AG20443 (cell line): ENCODE data around the gene GMDS.

ENCODE experiments used
- DNase-seq: peaks from one replicate; pipeline ENCODE4 v3.0.0; 2012; ENCODE audit warnings: low spot score, mixed read lengths

The GMDS gene

DNA sequence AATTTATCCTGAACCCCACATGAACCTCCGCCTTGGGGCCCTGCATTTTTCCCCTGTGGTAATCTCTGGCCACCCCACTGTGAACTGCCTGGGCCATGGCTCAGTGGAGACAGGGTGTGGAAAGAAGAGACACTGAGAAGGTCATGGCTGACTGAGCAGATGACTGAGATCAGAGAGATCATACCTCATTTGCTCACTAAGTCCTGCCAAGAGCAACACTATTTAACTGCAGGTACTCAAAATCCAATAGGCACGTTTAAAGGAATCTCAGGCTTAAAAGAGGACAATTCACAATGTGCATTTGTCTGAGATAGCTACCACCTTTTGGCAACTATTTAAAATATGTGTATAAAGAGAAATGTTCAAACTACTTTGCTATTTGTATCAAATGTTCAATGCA lies 305.0 kb downstream of the GMDS start:
- DNase-seq = no peak

DNA sequence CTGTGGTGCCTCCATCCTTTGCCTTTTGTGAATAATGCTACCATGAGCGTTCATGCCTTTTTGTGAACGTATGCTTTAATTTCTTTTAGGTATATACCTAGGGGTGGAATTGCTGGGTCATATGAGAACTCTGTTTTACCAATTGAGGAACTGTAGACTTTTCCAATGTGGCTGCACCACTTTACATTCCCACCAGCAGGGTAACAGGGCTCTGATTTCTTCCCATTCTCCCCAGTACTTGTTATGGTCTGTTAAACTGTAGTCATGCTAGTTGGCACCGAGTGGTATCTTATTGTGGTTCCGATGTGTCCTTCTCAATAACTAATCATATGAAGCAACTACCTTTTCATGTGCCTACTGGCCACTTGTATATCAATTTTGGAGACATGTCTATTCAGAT lies 312.1 kb downstream of the GMDS start:
- no peak for DNase-seq

DNA sequence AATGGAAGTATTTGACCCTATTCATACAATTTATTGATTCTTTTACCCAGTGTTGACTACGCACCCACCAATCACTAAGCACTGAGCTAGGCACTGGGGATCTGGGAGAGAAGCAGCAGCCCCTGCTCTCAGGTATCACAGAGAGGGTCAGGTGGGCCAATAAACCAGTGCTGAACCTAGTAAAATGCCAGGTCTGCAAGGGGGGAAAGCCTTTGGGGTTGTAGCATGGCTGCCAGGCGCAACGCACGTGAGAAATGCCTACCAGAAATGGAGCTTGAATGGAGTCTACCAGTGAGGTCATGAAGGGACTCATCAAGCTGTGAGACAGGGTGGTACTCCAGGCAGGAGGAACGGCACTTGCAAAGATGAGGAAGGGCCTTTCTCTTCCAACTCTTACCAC lies 313.6 kb downstream of the GMDS start:
- DNase-seq = no peak

DNA sequence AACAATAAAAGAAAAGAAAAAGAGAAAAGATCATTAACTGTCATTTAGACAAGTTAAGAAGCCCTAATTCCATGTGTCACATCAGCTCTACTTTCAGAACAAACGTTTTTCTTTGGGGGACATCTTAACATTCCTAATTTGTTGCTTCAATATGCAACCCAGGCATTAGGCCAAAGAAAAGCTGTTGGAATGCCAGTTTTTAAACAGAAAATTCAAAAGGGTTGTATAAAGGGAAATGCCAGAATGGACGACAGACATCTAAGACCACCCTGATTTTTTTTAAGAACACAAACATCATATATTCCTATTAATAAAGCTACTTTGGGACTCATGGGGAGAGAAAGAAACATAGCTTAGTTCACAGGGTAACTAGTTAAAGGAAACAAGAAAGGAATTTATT lies 315.0 kb downstream of the GMDS start:
- no peak for DNase-seq

DNA sequence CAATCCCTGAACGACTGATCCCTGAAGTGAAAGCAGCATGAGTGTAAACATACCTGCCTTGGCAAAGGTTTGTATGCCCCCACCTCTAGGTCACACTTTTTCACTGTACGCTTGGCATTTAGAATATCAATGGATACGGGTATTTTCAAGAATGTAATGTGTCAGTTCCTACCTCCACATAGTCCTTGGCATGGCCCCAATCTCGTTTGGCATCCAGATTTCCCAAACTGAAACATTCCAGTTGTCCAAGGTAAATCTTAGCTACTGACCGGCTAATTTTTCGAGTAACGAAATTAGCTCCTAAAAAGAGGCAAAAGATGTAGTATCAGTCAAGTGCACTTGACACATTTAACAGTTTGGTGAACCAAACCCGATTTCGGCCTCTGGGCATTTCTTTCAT lies 315.5 kb downstream of the GMDS start:
- no peak for DNase-seq

DNA sequence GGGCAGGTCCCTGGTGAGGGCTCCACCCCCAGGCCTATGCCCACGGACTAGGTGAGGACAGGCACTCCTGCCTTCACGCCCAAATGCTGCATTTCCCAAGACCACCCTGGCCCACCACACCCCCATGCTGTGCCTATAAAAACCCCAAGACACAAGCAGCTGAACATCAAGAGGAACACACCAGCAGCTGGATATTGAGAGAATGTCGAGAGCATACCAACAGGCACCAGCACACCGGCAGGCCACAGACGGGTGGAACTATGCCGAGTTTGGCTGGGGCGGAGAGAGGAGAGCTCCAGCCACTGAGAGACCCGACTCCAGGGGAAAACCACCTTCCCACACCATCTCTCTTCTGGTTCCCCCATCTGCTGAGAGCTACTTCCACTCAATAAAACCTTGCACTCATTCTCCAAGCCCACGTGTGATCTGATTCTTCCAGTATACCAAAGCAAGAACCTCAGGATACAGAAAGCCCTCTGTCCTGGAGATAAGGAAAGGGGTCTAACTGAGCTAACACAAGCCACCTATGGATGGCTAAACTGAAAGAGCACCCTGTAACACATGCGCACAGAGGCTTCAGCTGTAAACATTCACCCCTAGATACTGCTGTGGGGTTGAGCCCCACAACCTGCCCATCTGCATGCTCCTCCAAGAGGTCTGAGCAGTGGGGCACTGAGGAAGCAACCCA lies 319.5 kb downstream of the GMDS start:
- DNase-seq = no peak

DNA sequence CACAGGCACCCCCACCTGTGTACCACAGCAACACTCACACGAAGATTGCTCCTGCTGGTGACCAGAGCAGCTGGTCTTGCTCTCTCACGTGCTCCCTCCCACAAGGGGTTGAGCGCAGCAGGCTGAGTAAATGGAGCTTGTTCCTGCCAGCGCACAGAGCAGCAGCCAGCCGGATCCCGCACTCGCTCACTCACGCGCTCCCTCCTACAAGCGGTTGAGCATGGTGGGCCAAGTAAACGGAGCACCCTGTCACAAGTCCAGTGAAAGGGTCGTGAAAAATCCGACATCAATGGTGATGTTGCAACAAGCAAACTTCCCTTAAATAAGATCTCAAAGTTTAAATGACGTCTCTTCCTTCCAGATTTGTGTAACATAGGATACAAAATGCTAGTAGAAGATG lies 322.0 kb downstream of the GMDS start:
- DNase-seq = no peak

DNA sequence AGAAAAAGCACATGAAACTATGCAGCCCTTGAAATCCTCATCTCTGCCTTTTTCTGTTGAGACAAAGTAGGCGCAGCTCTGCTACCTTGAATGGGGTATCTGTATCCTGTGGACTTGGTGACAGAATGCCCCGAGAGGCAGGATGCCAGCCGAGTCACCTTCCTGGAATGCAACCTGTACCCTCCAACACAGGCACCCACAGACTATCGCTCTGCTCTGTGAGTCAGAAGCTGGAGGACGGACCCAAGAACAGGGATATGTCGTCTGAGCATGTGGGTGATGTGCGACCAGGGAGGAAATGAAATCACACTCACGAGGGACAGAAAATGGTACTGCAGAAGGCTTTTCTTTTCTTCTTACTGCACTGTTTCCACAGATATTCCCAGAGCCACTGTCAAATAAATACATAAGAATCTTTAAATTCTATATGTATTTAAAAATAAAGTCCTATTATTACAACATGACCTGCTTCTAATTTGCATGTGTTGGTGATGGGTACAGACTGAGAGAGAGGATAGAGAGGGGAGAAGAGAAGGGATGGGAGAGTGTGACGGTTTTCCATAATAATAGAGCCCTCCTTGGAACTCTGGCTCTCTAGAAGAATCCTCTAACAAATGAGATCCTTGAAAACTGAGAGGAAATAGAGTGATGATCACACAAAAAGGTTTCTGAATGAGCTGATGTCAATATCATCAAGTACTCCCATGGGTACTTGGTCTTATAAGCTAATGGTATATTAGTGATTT lies 327.6 kb downstream of the GMDS start:
- peak; percentile 51 for DNase-seq

DNA sequence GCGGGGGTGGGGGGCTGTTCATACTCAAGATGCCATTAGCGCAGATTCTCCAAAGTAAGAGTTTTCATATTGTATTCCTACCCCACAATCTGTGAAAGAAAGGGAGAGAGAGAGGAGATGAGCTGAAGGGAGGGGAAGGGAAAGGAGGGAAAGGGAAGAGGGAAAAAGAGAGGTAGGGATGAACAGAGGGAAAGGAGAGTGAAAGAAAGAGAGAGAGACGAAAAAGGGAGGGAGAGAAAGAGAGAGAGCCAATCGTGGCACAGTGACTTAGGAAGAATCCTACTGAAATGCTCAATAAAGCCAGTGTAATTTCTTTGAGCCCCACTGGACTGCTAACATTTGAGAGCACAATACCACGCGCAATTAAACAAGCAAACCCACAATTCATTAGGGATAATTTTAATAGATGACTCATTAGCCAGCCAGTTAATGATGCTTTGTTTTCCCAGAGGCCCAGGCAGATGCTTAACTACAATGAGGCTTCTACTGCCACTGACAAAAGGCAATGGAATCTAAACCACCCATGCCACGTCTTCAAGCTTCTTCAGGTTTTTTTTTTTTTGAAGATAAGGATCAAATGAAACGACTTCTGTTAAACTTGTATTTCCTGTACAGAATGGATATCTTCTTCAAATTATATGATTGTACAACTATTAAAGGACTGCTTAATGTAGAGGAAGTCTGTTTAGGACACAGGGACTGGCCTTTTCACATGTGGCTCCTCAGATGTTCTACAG lies 328.9 kb downstream of the GMDS start:
- DNase-seq = peak; percentile 70

DNA sequence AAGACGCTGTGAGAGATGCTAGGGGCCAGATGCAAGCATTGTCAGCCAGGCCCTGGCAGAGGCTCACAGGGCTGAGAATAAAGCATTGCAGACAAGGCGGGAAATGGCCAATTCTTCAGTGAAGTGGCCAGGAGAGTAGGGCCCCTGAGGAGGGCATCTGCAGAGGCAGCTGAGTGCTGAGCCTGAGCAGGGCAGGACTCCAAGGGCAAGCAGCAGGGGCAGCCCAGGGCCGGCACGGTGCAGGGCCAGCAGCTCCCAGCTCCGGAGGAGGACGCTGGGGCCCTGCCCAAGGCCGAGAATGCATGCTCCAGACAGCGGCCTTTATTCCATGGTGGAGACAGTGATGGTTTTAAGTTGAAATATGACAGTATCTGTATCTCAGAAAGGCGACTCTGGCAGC lies 330.2 kb downstream of the GMDS start:
- no peak for DNase-seq

DNA sequence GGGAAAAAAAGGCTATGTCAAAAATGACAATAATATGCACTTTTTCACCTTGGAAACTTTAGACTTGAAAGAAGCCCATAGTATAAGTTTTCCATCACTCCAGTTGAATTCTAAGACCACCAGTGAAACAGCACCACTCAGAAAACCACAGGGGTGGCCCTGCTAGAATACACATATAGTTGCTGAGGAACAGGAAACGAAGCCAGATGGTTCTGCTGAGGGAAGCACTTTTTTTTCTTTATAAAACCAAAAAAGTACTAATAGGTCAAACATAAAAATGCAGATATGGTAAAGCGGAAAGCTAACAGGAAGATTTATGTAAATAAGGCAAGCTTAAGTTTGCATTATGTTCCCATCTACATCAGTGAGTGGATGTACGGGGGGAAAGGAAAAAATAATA lies 331.8 kb downstream of the GMDS start:
- DNase-seq = no peak

DNA sequence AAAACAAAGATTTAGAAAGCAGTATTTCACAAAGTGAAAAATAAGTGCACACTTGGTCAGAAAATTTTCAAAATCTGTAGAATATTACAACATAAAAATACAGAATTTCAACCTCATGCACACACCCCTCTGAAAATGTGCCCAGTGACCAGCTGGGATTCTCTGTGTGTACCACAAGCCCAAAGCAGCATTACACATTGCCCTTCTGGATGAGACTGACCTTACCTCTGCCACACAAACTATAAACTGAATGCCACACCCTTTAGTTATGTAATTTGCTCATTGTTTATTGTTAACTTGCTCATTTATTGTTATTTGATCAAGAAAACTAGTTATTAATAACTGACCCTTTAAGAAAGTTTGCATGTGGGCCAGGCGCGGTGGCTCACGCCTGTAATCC lies 332.7 kb downstream of the GMDS start:
- no peak for DNase-seq

DNA sequence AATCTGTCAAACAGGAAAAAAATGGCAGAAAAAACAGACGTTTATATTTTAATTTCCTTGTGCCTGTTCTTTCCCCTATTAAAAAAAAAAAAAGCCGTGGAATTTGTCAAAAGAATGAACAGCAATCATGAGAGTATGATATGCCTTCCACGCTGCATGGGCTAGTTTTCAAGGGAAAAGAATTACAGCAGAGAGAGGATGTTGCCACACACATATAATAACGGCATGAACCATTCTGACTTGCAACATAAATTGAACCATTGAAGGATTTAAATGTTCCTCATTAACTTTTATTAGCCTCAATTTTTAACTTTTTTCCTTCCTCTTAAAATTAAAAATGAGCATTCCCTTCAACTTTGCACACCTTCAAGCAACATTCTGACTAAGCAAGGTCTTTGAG lies 333.9 kb downstream of the GMDS start:
- DNase-seq = no peak

DNA sequence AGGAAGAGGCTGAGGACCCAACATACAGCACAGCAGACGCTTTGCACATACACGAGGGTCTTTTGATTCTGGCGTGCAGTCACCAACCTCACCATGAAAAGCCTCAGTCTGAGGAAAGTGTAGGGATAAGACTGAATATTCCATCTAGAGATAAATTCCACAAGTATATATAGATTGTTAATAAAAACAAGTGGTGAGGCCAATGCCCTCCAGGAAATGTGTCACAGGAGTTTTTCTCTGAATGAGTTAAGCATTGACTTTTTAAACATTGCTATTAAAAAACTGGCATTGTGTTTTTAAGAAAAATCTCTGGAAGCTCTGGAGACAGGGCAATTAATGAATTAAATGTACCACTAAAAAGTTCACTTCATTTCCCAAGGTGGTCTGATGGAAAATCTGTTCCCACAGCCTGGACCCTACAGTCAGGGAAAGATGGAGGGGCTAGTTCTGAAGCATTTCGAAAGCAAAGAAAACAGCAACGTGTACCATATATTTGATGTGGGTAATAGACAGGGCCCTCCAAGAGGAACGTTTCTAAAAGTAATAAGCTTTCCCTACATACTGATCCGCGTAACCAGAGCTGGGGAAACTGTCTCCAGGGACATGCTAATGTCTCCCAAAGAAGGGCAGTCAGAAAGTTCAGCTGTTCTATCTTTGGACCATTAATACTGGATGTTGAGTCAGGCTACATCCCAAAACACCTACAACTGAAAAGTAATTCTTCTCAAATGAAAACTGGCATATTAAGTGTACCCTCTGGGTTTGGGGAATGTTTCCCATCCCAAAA lies 334.6 kb downstream of the GMDS start:
- no peak for DNase-seq

DNA sequence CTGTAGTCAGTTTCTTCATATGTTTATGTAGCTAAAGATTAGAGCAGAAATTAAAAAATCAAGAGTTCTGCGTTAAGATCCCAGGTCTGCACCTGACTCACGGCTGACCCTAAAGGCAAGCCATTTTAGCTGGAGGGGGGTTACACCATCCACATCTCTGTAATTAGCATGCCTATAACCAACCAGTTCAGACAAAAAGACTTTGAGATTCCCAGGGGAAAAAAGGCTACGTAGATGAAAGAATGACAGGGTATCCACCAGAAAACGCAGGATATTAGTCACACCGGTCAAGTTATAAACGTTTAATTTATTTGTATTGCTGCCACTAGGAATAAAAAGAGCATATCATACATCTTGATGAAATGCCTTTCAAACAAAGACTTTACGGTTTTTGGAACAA lies 336.6 kb downstream of the GMDS start:
- DNase-seq = no peak

DNA sequence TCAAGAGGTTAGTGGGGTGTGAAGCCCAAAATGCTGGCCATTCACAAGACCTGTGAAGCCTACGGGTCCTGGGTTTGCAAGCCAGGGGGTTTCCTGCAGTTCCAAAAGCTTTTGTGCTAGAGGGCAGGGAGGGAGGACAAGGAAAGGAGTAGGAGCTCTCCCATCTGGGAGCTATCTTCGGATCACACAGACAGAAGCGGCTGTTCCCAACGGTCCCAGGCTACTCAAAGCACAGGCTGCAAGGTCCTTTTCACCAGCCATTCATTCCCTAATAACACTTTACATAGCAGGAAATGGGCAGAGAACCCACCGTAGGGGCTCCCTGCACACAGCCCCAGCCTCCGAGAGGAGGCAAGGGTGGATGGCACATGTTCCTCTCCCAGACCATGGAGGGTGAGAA lies 338.8 kb downstream of the GMDS start:
- DNase-seq = no peak

DNA sequence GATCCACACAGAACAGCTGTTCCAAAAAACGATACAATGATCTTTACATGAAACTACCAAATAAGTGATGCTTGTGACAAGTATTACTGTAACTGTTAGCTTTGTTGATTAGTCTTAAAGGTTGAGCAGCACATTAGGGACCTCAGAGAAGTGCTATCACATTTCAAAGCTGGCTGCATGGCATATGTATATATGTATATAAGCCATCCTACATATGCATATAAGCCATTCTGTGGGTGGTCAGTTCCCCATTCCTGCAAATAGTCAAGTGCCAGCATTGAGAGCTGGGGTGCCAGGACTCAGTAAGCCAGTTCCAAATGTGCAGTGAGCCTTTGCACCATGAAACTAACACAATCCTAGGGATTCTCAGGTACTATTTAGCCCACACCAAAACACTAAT lies 339.4 kb downstream of the GMDS start:
- no peak for DNase-seq

DNA sequence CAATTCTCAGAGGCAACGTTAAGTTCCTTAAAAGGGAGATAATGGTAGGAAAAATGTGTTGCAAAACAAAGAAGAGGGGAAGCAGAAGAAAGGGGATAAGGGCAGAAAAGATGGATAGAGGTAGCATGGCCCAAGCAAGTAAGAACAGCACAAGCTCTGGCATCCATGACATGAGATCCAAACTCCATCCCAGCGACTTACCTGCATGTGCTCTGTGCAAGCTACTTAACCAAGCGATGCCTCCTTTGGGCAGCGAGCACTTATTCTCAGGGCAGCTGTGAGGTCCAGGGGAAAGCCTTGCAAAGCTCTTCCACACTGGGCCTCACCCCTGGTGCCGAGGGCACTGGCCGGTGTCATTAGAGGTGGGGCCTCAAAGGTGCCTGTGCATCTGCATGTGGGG lies 340.5 kb downstream of the GMDS start:
- no peak for DNase-seq

DNA sequence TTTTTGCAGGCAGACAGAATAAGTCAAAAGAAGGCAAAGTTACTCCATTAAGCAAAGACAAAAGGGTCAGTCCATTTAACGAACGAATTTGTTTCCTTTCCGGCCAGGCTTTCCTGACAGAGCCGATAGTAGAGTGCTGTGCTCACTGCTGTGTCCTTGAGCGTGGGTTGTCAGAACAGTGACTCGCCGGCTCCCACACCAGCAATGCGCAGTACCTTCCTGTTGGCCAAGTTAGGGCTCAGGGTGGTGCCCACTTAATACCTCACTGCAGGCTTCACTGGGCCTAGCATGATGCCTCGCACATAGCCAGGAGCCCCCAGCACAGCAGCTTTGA lies 341.0 kb downstream of the GMDS start:
- DNase-seq = no peak

DNA sequence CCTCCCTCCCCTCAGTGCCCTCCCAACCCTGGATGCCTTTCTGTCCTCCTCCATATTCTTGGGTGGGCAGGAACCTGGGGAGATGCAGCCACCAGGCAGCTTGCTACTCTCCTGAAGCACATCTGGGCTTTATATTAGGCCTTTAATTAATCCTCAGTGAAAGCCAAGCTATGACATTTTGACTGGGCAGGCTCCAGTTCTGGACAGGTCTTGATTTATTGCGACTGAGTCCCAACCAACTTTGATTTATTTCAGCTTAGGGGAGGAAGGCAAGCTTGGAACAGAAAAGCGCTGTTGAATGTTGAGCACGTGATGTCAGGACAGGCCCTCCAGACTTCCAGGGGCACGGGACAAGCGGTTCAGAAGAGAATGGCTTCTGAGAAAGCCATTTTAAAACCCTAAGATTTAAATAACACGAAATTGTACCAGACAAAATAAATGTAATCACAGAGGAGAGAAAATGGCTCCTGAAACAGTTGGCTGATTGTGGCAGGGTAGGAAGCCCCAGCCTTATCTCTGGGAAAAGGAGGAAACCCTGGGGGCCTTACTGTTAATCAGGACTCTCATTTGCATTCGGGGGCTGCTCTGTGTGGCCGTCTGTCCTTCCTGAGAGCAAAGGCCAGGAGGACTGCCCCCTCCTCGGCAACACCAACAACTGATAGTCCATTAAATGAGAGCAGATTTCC lies 341.5 kb downstream of the GMDS start:
- DNase-seq = no peak

DNA sequence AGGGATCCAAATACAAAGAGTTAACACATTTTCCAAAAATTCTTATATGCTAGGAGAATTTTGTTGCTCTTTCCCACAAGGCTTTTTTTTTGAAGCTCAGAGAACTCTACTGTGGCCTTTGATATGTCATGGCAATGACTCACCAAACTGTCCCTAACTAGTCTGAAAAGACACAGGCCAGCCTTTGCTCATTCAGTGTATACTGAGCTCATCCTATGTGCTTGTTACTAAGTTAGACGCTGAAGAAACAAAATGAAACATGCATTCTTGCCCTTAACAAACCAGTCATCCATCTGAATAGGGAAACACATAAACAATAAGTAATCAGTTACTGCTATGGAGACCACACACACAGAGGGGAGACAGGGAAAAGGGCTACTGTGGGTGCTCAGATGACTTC lies 343.8 kb downstream of the GMDS start:
- DNase-seq = no peak

DNA sequence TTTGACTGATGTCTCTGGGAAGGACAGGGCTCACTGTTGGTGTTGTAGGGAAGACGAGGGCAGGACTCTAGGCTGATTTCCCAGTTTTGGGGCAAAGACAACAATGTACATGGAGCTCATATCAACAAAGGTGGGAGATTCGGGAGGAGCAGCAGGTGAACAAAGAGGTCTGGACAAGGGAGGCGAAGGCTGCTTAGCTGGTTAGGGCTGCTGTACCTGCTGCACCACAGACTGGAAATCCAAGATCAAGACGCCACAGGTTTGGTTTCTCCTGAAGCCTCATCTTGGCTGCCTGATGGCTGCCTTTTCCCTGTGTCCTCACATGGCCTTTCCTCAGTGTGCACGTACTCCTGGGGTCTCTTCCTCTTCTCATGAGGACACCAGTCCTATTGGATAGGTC lies 348.5 kb downstream of the GMDS start:
- DNase-seq = no peak
